Body of pancreas (tissue), 4 donors: ENCODE data around the gene LYRM4. TPM values are rescaled to one million over a fixed set of nuclear protein-coding genes. Genes with fewer than 3 reads are reported as not detected.

Experiments used
- ATAC-seq: fragments of 150-250 bp; one replicate; pipeline ENCODE4 v1.9.1; 2016
- DNase-seq, 4 donors: peaks; one replicate each; pipeline ENCODE4 v3.0.0-alpha.2; 2019
- H3K27ac ChIP-seq, 4 donors: fragments of 200-600 bp; sonication (generic); 1 replicate in 3 of 4; 2 replicates in 1 of 4; pipeline versions ENCODE4 v1.5.1 to v1.6.1; 2016 to 2019; ENCODE audit warnings: mild to moderate bottlenecking in 1 of 4, mixed read lengths in 1 of 4, moderate library complexity in 1 of 4
- H3K27me3 ChIP-seq, 2 donors: fragments of 200-600 bp; sonication (generic); one replicate each; pipeline ENCODE4 v1.6.0; 2016; ENCODE audit warnings: mild to moderate bottlenecking in 1 of 2
- H3K36me3 ChIP-seq, 2 donors: fragments of 200-600 bp; sonication (generic); replicated peaks in 1 of 2; 2 replicates each; pipeline ENCODE4 v1.5.1; 2016; ENCODE audit warnings: low read depth in 2 of 2; ENCODE audit not compliant: insufficient read depth in 1 of 2
- H3K4me1 ChIP-seq: fragments of 200-600 bp; sonication (generic); one replicate; pipeline ENCODE4 v1.6.0; 2016
- H3K4me3 ChIP-seq, 2 donors: fragments of 200-600 bp; sonication (generic); 1 replicate in 1 of 2; 2 replicates in 1 of 2; pipeline ENCODE4 v1.5.1; 2016 to 2019
- H3K9me3 ChIP-seq, 3 donors: fragments of 200-600 bp; sonication (generic); 1 replicate in 2 of 3; 2 replicates in 1 of 3; pipeline ENCODE4 v1.5.1; 2016
- POLR2A ChIP-seq, 3 donors: fragments of 450-650 bp; IDR thresholded peaks; one replicate each; pipeline ENCODE4 v1.6.1; 2016; ENCODE audit warnings: antibody characterized with exemption in 3 of 3, mild to moderate bottlenecking in 2 of 3
- WGBS, 2 donors: methylation state at CpG; one replicate each; pipeline ENCODE4 v1.1.5; 2017; 5-methylcytosine and 5-hydroxymethylcytosine counted together
- intact Hi-C: fragments of 100-400 bp; cut with DNase I; formaldehyde crosslinking; loops from one replicate; pipeline ENCODE4 v1.15.1; 2023
- total RNA-seq, 2 donors: library from RNA; depleted of rRNA; stranded (reverse); fragments of >200 nt; gene quantifications; one replicate each; pipeline ENCODE4 v1.1.0, GENCODE V29; 2016
- TF ChIP-seq, protein P1 (sequence below), 7 experiments: fragments of 450-650 bp in 4 of 7; fragments of 200-600 bp in 3 of 7; sonication (generic) in 3 of 7; IDR thresholded peaks; one replicate each; pipeline ENCODE4 v1.5.1; 2016 to 2019; ENCODE audit warnings: antibody characterized with exemption in 7 of 7

The LYRM4 gene
- total RNA-seq, 2 donors from 2014 or later = 15.3 to 18.5 TPM

DNA sequence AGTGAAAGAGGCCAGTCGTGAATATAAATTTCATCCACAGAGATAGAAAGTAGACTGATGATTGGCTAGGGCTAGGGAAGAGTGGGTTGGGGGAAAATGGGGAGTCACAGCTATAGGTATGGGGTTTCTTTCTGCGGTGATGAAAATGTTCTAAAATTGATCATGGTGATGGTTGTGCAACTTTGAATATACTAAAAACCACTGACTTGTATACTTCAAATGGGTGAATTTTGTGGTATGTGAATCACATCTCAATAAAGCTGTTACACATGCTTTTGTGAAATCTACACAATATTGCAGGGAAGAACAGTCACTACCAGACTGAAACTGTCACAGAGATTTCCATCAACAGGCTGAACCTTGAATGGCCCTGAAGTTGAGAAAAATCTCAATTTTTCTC, 61.5 kb downstream of the LYRM4 start:
- intact Hi-C loops = no loop called here
- TF ChIP-seq, protein P1, sequence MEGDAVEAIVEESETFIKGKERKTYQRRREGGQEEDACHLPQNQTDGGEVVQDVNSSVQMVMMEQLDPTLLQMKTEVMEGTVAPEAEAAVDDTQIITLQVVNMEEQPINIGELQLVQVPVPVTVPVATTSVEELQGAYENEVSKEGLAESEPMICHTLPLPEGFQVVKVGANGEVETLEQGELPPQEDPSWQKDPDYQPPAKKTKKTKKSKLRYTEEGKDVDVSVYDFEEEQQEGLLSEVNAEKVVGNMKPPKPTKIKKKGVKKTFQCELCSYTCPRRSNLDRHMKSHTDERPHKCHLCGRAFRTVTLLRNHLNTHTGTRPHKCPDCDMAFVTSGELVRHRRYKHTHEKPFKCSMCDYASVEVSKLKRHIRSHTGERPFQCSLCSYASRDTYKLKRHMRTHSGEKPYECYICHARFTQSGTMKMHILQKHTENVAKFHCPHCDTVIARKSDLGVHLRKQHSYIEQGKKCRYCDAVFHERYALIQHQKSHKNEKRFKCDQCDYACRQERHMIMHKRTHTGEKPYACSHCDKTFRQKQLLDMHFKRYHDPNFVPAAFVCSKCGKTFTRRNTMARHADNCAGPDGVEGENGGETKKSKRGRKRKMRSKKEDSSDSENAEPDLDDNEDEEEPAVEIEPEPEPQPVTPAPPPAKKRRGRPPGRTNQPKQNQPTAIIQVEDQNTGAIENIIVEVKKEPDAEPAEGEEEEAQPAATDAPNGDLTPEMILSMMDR (IDR thresholded peaks at IDR 0.05) = no peak
- no peak for TF ChIP-seq POLR2A (IDR thresholded peaks at IDR 0.05)
- Histone ChIP-seq H3K9me3 (no peaks in the 10 kb centered on the region), H3K4me3 (no peak overlapping the region), H3K4me1 (no peaks in the 10 kb centered on the region), H3K36me3 (no peaks in the 10 kb centered on the region), H3K27ac (no peak overlapping the region), H3K27me3 (no peaks in the 10 kb centered on the region)
- WGBS, 2 donors = 91 to 94% methylated on average over 2 of the region's 2 CpGs
- DNase-seq = no peak
- no peak for ATAC-seq

DNA sequence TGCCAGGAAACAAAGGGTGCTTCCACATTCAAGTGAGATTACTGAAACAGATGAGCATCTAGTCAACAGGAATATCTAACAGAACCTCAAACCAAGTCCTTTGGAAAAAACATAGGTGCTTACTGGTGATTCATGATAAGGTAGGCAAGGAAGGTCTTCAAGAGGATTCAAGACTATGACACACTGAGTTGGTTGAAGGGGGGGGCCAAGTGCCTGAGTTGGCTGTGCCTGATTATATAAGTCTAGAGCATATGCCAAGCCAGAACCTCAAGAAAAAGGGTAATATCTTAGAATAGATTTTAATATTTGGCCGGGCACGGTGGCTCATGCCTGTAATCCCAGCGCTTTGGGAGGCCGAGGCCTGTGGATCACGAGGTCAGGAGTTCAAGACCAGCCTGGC, 63.7 kb downstream of the LYRM4 start:
- intact Hi-C loops = no loop called here
- H3K36me3 ChIP-seq = no peaks in the 10 kb centered on the region
- 95 to 98% methylated on average over 5 of the region's 5 CpGs for WGBS, 2 donors
- no peaks in the 10 kb centered on the region for H3K9me3 ChIP-seq
- no peaks in the 10 kb centered on the region for H3K27me3 ChIP-seq
- DNase-seq (no peak), ATAC-seq (no peak)
- TF ChIP-seq POLR2A (IDR thresholded peaks at IDR 0.05) = no peak
- H3K27ac ChIP-seq = no peak overlapping the region
- no peak overlapping the region for H3K4me3 ChIP-seq
- H3K4me1 ChIP-seq = no peaks in the 10 kb centered on the region

DNA sequence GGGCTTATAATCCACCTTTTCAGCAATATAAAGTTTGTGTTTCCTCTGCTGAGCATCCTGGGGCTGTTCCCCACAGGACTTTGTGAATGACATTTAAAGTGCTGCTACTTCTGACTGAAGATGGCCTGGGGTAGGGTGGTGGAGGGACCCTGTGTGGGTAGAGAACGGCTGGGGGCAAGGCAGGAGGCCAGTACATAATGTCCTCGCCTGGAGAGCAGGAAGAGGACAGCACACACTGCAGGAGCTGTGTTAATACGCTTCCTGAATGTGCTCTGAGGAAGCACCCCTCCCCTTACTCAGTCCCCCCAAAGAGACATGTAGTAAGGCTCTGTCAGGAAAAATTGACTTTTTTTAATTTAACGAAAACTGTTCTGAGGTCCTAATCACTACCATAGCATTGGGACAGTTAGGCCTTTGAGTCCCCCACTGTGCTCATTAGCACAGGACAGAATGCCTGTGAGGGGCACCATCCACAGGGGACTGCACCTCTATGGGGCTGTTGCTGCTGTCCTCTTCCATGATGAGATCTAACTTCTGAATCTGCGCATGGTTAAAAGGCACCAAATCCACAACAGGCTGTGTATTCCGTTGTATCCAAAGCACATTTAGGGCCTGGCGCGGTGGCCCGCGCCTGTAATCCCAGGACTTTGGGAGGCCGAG, 68.5 kb downstream of the LYRM4 start:
- no peak for ATAC-seq
- H3K36me3 ChIP-seq = no peaks in the 10 kb centered on the region
- intact Hi-C loops = no loop called here
- H3K27ac ChIP-seq = no peak overlapping the region
- H3K4me3 ChIP-seq = no peak overlapping the region
- H3K9me3 ChIP-seq = no peaks in the 10 kb centered on the region
- TF ChIP-seq, protein P1 (IDR thresholded peaks at IDR 0.05) = no peak
- TF ChIP-seq POLR2A (IDR thresholded peaks at IDR 0.05) = no peak
- no peak for DNase-seq
- no peaks in the 10 kb centered on the region for H3K4me1 ChIP-seq
- H3K27me3 ChIP-seq = no peaks in the 10 kb centered on the region
- 86 to 94% methylated on average over 5 to 11 of the region's 11 CpGs for WGBS, 2 donors

DNA sequence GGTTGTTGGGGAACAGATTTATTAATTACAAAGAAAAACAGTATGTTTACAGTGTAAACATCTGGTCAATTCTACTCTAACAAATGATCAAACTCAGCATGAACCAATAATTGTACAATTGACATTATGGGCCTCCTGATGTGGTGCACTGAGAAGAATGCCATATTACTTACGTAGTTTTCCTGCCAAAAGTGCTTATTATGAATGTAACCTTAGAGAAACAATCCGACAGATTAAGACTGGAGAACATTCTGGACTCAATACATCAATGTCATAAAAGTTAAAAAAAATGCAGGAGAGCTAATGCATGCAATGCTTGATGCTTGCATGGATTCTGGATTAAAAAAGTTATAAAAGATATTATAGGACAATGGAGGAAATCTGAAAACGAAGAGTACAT, 69.0 kb downstream of the LYRM4 start:
- Histone ChIP-seq H3K9me3 (no peaks in the 10 kb centered on the region), H3K27me3 (no peaks in the 10 kb centered on the region), H3K4me3 (no peak overlapping the region), H3K36me3 (no peaks in the 10 kb centered on the region), H3K4me1 (no peaks in the 10 kb centered on the region), H3K27ac (no peak overlapping the region)
- 89 to 92% methylated on average over 3 of the region's 3 CpGs for WGBS, 2 donors
- ATAC-seq (no peak), DNase-seq (no peak)
- TF ChIP-seq POLR2A (IDR thresholded peaks at IDR 0.05) = no peak
- TF ChIP-seq, protein P1 (IDR thresholded peaks at IDR 0.05) = no peak
- intact Hi-C loops = no loop called here

DNA sequence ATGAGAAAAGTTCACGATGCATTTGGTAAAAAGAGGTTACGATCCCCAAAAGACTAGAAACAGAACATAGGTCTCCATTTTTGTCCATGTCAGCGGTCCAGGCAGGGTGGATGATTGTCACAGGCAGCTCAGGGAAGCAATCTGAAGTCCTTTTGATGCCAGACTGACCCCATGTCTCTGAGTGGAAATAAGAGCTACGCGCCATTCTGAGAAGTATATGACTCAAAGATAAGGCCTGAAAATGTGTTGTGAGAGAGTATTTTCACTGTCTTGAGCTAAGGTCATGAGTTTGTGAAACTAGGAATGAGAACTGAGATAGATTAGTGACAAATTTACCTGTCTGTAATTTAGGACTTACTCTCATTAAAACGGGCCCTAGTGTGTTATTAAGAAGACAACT, 69.5 kb downstream of the LYRM4 start:
- TF ChIP-seq, protein P1 (IDR thresholded peaks at IDR 0.05) = no peak
- no peak for TF ChIP-seq POLR2A (IDR thresholded peaks at IDR 0.05)
- Histone ChIP-seq H3K9me3 (no peaks in the 10 kb centered on the region), H3K27me3 (no peaks in the 10 kb centered on the region), H3K4me1 (no peaks in the 10 kb centered on the region), H3K4me3 (no peak overlapping the region), H3K36me3 (no peaks in the 10 kb centered on the region), H3K27ac (no peak overlapping the region)
- DNase-seq (no peak), ATAC-seq (no peak)
- intact Hi-C loops = no loop called here
- WGBS, 2 donors = 92 to 95% methylated on average over 6 of the region's 6 CpGs
